ENCODE measurements around the gene GCNA. TPM values are rescaled to one million over a fixed set of nuclear protein-coding genes. Genes with fewer than 3 reads are reported as not detected.

The GCNA gene
- polyA plus RNA-seq, 1 experiment, result 1.2 TPM

- ChIA-PET POLR2A (interaction anchor here (0.7 kb wide), 1 partner anchor 201 kb away, joined by 5 read pairs; no protein-coding TSS in a partner anchor), CTCF (no interaction called here)
- no peak for DNase-seq (ENCODE audit: low read depth, low spot score)
- no peak for TF ChIP-seq CTCF (IDR thresholded peaks at IDR 0.05; ENCODE audit: low read depth, low read length)
- Histone ChIP-seq H3K4me3 (ENCODE audit: low read depth, low read length) (no peak overlapping the region), H3K27me3 (ENCODE audit: control insufficient read depth, insufficient read depth, low read length) (no peaks in the 10 kb centered on the region), H3K27ac (ENCODE audit: low read depth, low read length) (no peak overlapping the region), H3K9me3 (ENCODE audit: control insufficient read depth, insufficient read depth, low read length) (no peaks in the 10 kb centered on the region; the same call in 1 of the 2 replicates)
Measured at GRCh38 chrX:71573590-71573989, 4.6 kb upstream of the GCNA start.

- CTCF ChIA-PET, result no interaction called here
- TF ChIP-seq CTCF (IDR thresholded peaks at IDR 0.05; ENCODE audit: low read depth, low read length), result no peak
- DNase-seq (ENCODE audit: low read depth, low spot score), result no peak
- Histone ChIP-seq H3K4me3 (ENCODE audit: low read depth, low read length) (no peak overlapping the region), H3K9me3 (ENCODE audit: control insufficient read depth, insufficient read depth, low read length) (no peaks in the 10 kb centered on the region; the same call in 1 of the 2 replicates), H3K27ac (ENCODE audit: low read depth, low read length) (no peak overlapping the region), H3K27me3 (ENCODE audit: control insufficient read depth, insufficient read depth, low read length) (no peaks in the 10 kb centered on the region)
- POLR2A ChIA-PET, result no interaction called here
Measured at GRCh38 chrX:71577682-71578081, 555 bp upstream of the GCNA start.

GRCh38 chrX:71579136-71579989 is 1.1 kb downstream of the GCNA start:
- no peak for TF ChIP-seq CTCF (IDR thresholded peaks at IDR 0.05; ENCODE audit: low read depth, low read length)
- CTCF ChIA-PET, result no interaction called here
- POLR2A ChIA-PET, result no interaction called here
- H3K27ac ChIP-seq (ENCODE audit: low read depth, low read length), result no peak overlapping the region
- no peaks in the 10 kb centered on the region for H3K27me3 ChIP-seq (ENCODE audit: control insufficient read depth, insufficient read depth, low read length)
- no peak overlapping the region for H3K4me3 ChIP-seq (ENCODE audit: low read depth, low read length)
- no peaks in the 10 kb centered on the region; the same call in 1 of the 2 replicates for H3K9me3 ChIP-seq (ENCODE audit: control insufficient read depth, insufficient read depth, low read length)
- no peak for DNase-seq (ENCODE audit: low read depth, low spot score)

- ChIA-PET POLR2A (no interaction called here), CTCF (no interaction called here)
- Histone ChIP-seq H3K27ac (ENCODE audit: low read depth, low read length) (no peak overlapping the region), H3K4me3 (ENCODE audit: low read depth, low read length) (no peak overlapping the region), H3K27me3 (ENCODE audit: control insufficient read depth, insufficient read depth, low read length) (no peaks in the 10 kb centered on the region), H3K9me3 (ENCODE audit: control insufficient read depth, insufficient read depth, low read length) (no peaks in the 10 kb centered on the region; the same call in 1 of the 2 replicates)
- no peak for DNase-seq (ENCODE audit: low read depth, low spot score)
- TF ChIP-seq CTCF (IDR thresholded peaks at IDR 0.05; ENCODE audit: low read depth, low read length), result no peak
Measured at GRCh38 chrX:71579990-71580380, 1.7 kb downstream of the GCNA start.

- TF ChIP-seq CTCF (IDR thresholded peaks at IDR 0.05; ENCODE audit: low read depth, low read length), result no peak
- POLR2A ChIA-PET, result no interaction called here
Measured at GRCh38 chrX:71581210-71581609, 3.0 kb downstream of the GCNA start.

More at GRCh38 chrX:71581210-71581609, 3.0 kb downstream of the GCNA start:
- H3K27me3 ChIP-seq (ENCODE audit: control insufficient read depth, insufficient read depth, low read length), result no peaks in the 10 kb centered on the region
- no peak for DNase-seq (ENCODE audit: low read depth, low spot score)
- no peaks in the 10 kb centered on the region; the same call in 1 of the 2 replicates for H3K9me3 ChIP-seq (ENCODE audit: control insufficient read depth, insufficient read depth, low read length)
- no peak overlapping the region for H3K4me3 ChIP-seq (ENCODE audit: low read depth, low read length)
- CTCF ChIA-PET, result interaction anchor here (0.6 kb wide), 2 partner anchors 163 to 1448 kb away, joined by 3 to 5 read pairs; partner anchors contain the start of gene IGBP1
- H3K27ac ChIP-seq (ENCODE audit: low read depth, low read length), result no peak overlapping the region
